Ovary (tissue), 3 donors: ENCODE data around the gene UBE2J1.

Source experiments
- POLR2A ChIP-seq: fragments of 450-650 bp; IDR thresholded peaks from one replicate; pipeline ENCODE4 v1.6.1; 2017; ENCODE audit warnings: antibody characterized with exemption, mild to moderate bottlenecking, moderate library complexity
- TF ChIP-seq, protein P1 (sequence below), 3 donors: fragments of 450-650 bp in 2 of 3; fragments of 200-600 bp in 1 of 3; IDR thresholded peaks; one replicate each; pipeline versions ENCODE4 v1.5.1 to v1.8.0; 2016 to 2022; ENCODE audit warnings: antibody characterized with exemption in 3 of 3, mild to moderate bottlenecking in 1 of 3
- donor health status: DM: no; HTN: no; CAD: no.

- TF ChIP-seq, protein P1, sequence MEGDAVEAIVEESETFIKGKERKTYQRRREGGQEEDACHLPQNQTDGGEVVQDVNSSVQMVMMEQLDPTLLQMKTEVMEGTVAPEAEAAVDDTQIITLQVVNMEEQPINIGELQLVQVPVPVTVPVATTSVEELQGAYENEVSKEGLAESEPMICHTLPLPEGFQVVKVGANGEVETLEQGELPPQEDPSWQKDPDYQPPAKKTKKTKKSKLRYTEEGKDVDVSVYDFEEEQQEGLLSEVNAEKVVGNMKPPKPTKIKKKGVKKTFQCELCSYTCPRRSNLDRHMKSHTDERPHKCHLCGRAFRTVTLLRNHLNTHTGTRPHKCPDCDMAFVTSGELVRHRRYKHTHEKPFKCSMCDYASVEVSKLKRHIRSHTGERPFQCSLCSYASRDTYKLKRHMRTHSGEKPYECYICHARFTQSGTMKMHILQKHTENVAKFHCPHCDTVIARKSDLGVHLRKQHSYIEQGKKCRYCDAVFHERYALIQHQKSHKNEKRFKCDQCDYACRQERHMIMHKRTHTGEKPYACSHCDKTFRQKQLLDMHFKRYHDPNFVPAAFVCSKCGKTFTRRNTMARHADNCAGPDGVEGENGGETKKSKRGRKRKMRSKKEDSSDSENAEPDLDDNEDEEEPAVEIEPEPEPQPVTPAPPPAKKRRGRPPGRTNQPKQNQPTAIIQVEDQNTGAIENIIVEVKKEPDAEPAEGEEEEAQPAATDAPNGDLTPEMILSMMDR (IDR thresholded peaks at IDR 0.05): no peak
- no peak for TF ChIP-seq POLR2A
Observed at GRCh38 chr6:89398762-89399525, 46.4 kb upstream of the UBE2J1 start.
